A549 (cell line): ENCODE results near the gene GPX2. TPM values are rescaled to one million over a fixed set of nuclear protein-coding genes. Genes with fewer than 3 reads are reported as not detected.

Experiments
- ATAC-seq, 2 experiments: fragments of 200-7000 bp in 1 of 2; fragments of >200 bp in 1 of 2; cut with Nextera tagmentation in 1 of 2; cut with Tn5 transposase in 1 of 2; 3 replicates each; pipeline versions ENCODE4 v1.8.0 to v1.9.1; 2018 to 2020; ENCODE audit warnings: mild to moderate bottlenecking in 1 of 2, moderate library complexity in 1 of 2
- CTCF ChIA-PET: fragments of 300-600 bp; sonication (Branson Sonifier 250); formaldehyde crosslinking; extraction: SDS; loops from one replicate; lab custom pipeline; 2021; ENCODE audit warnings: antibody characterized with exemption, inconsistent platforms; lab: Yijun Ruan, JAX
- POLR2A ChIA-PET: fragments of 350-600 bp; formaldehyde crosslinking; extraction: SDS; loops from one replicate; lab custom pipeline; 2021; ENCODE audit warnings: antibody characterized with exemption, inconsistent platforms; lab: Yijun Ruan, JAX
- DNase-seq, 2 experiments: peaks; one replicate each; pipeline versions ENCODE4 v3.0.0 to v3.0.0-alpha.2; 2011 to 2016; ENCODE audit warnings: low read depth in 1 of 2, low spot score in 1 of 2
- FAIRE-seq: peaks from 2 replicates; lab custom pipeline; 2011; peaks lifted over from hg19 to GRCh38; lab: Jason Lieb, UNC
- H3K27ac ChIP-seq, 2 experiments: fragments of >200 bp; sonication (Bioruptor Twin); formaldehyde crosslinking; 3 replicates each; pipeline ENCODE4 v1.5.1; 2016 to 2017
- H3K4me1 ChIP-seq: fragments of >200 bp; sonication (Bioruptor Twin); formaldehyde crosslinking; 3 replicates; pipeline ENCODE4 v1.6.1; 2016
- H3K4me2 ChIP-seq: fragments of >200 bp; sonication (Bioruptor Twin); formaldehyde crosslinking; 3 replicates; pipeline ENCODE4 v1.6.1; 2016
- H3K4me3 ChIP-seq: fragments of >200 bp; sonication (Bioruptor Twin); formaldehyde crosslinking; 3 replicates; pipeline ENCODE4 v1.5.1; 2016
- H3K9me3 ChIP-seq: fragments of >200 bp; sonication (Bioruptor Twin); formaldehyde crosslinking; 3 replicates; pipeline ENCODE4 v1.6.1; 2016
- CBX8 ChIP-seq: fragments of 200-600 bp; sonication (generic); IDR thresholded peaks from 2 replicates; pipeline ENCODE4 v1.6.1; 2016
- CHD4 ChIP-seq: fragments of 200-600 bp; sonication (generic); IDR thresholded peaks from 2 replicates; pipeline ENCODE4 v1.6.1; 2016; ENCODE audit warnings: antibody characterized with exemption, mild to moderate bottlenecking, borderline replicate concordance
- E2F6 ChIP-seq: IDR thresholded peaks from 2 replicates; pipeline ENCODE4 v1.6.1; 2012; ENCODE audit warnings: low read depth, borderline replicate concordance
- EHF ChIP-seq: fragments of 250-450 bp; sonication (Bioruptor Pico); IDR thresholded peaks from 2 replicates; pipeline ENCODE4 v1.5.0; 2020; ENCODE audit warnings: mild to moderate bottlenecking
- EHMT2 ChIP-seq: fragments of 200-600 bp; sonication (generic); IDR thresholded peaks from 2 replicates; pipeline ENCODE4 v1.6.1; 2016; ENCODE audit warnings: antibody characterized with exemption, low read depth, mild to moderate bottlenecking, moderate library complexity
- ESRRA ChIP-seq: fragments of 150-350 bp; IDR thresholded peaks from 2 replicates; pipeline ENCODE4 v1.6.1; 2014; ENCODE audit warnings: mild to moderate bottlenecking, low read length, borderline replicate concordance
- GATA3 ChIP-seq: IDR thresholded peaks from 2 replicates; pipeline ENCODE4 v1.6.1; 2012; ENCODE audit warnings: borderline replicate concordance
- HEYL ChIP-seq: fragments of 250-450 bp; sonication (Bioruptor Pico); IDR thresholded peaks from 2 replicates; pipeline ENCODE4 v1.8.0; 2021; ENCODE audit warnings: mild to moderate bottlenecking, moderate library complexity
- HOXB13 ChIP-seq: fragments of 250-450 bp; sonication (Bioruptor Pico); IDR thresholded peaks from 2 replicates; pipeline ENCODE4 v1.5.0; 2020; ENCODE audit warnings: low read depth, mild to moderate bottlenecking, moderate library complexity
- HOXB5 ChIP-seq: fragments of 250-450 bp; sonication (Bioruptor Pico); IDR thresholded peaks from 2 replicates; pipeline ENCODE4 v1.5.0; 2020; ENCODE audit warnings: mild to moderate bottlenecking, moderate library complexity
- JUN ChIP-seq, 2 experiments: fragments of >200 bp; sonication (Bioruptor Twin); formaldehyde crosslinking; IDR thresholded peaks; 2 replicates in 1 of 2; 3 replicates in 1 of 2; pipeline ENCODE4 v1.6.1; 2016 to 2017
- KDM1A ChIP-seq: fragments of 200-600 bp; sonication (generic); IDR thresholded peaks from 2 replicates; pipeline ENCODE4 v1.6.1; 2016; ENCODE audit warnings: low read depth, mild to moderate bottlenecking
- KDM5A ChIP-seq: fragments of 200-600 bp; sonication (generic); IDR thresholded peaks from 2 replicates; pipeline ENCODE4 v1.6.1; 2016; ENCODE audit warnings: antibody characterized with exemption, mild to moderate bottlenecking
- MAFK ChIP-seq: fragments of 450-650 bp; IDR thresholded peaks from 2 replicates; pipeline ENCODE4 v1.6.1; 2014; ENCODE audit not compliant: partially characterized antibody
- MYC ChIP-seq: IDR thresholded peaks from 2 replicates; pipeline ENCODE4 v1.6.1; 2012; ENCODE audit warnings: mild to moderate bottlenecking, inconsistent platforms, low read length, improper control_type of control experiment, borderline replicate concordance
- NPAS2 ChIP-seq: fragments of 250-450 bp; sonication (Bioruptor Pico); IDR thresholded peaks from 2 replicates; pipeline ENCODE4 v1.8.0; 2022; ENCODE audit warnings: mild to moderate bottlenecking, moderate library complexity, borderline replicate concordance
- NR3C1 ChIP-seq: fragments of >200 bp; sonication (Bioruptor Twin); formaldehyde crosslinking; IDR thresholded peaks from 3 replicates; pipeline ENCODE4 v1.6.1; 2017
- SMC3 ChIP-seq: fragments of >200 bp; sonication (Bioruptor Twin); formaldehyde crosslinking; IDR thresholded peaks from 3 replicates; pipeline ENCODE4 v1.6.1; 2018; ENCODE audit warnings: inconsistent platforms
- SREBF2 ChIP-seq: fragments of 450-650 bp; IDR thresholded peaks from 2 replicates; pipeline ENCODE4 v1.6.1; 2014; ENCODE audit warnings: mild to moderate bottlenecking, moderate library complexity
- TFCP2L1 ChIP-seq: fragments of 250-450 bp; sonication (Bioruptor Pico); IDR thresholded peaks from 2 replicates; pipeline ENCODE4 v1.5.0; 2021; ENCODE audit warnings: mild to moderate bottlenecking
- ZC3H11A ChIP-seq: fragments of 450-650 bp; IDR thresholded peaks from 2 replicates; pipeline ENCODE4 v1.6.1; 2014; ENCODE audit warnings: antibody characterized with exemption, mild to moderate bottlenecking
- ZFP36 ChIP-seq: fragments of 450-650 bp; IDR thresholded peaks from 2 replicates; pipeline ENCODE4 v1.6.1; 2014; ENCODE audit warnings: borderline replicate concordance; ENCODE audit not compliant: partially characterized antibody
- WGBS: methylation state at CpG from one replicate; pipeline ENCODE4 v1.1.6; 2017; ENCODE audit errors: missing lambda C conversion rate; 5-methylcytosine and 5-hydroxymethylcytosine counted together
- polyA plus RNA-seq, 4 experiments: library from polyadenylated mRNA; depleted of rRNA in 3 of 4; stranded (reverse); fragments of >200 nt; fragmentation: RNase III in 1 of 4; extraction: RNeasy Plus Mini Kit Qiagen cat#74134 plus additional on column Dnase treatment in 1 of 4; gene quantifications; 2 replicates in 3 of 4; 3 replicates in 1 of 4; pipeline ENCODE4 v1.2.3, GENCODE V29; 2011 to 2017
- TF ChIP-seq, protein P1 (sequence below): fragments of 250-450 bp; sonication (Bioruptor Pico); IDR thresholded peaks from 2 replicates; pipeline ENCODE4 v1.5.0; 2021; ENCODE audit warnings: mild to moderate bottlenecking, moderate library complexity, borderline replicate concordance
- TF ChIP-seq, protein P2 (sequence below): fragments of 150-350 bp; IDR thresholded peaks from 2 replicates; pipeline ENCODE4 v1.6.1; 2014; ENCODE audit warnings: low read depth, mild to moderate bottlenecking, low read length
- TF ChIP-seq, protein P3 (sequence below): fragments of >200 bp; sonication (Bioruptor Twin); formaldehyde crosslinking; IDR thresholded peaks from 3 replicates; pipeline ENCODE4 v1.6.1; 2016

GPX2 gene
- polyA plus RNA-seq, 2 of the 4 experiments (the other 2 are of a cell fraction): 382 to 876 TPM

DNA sequence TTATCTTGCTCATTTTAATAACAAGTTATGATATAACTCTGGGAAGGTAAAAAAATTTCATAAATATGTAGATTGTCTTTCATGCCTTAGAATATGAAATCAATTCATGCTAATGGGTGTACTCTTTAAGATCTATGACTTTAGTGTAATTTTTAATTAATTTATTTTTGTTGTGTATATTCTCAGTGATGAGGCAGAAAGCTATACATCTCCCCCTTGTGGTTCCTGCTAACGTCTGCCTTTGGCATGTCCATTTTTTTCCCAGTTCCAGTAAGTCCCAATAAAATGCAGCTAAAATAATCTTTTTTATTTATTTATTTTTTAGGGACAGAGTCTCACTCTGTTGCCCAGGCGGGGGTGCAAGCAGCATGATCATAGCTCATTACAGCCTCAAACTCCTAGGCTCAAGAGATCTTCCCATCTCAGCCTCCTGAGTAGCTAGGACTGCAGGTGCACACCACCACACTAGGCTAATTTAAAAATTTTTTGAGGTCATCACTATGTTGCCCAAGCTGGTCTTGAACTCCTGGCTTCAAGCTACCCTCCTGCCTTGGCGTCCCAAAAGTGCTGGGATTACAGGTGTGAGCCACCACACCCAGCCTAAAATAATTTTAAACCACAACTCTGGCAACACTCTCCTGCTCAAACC, 31.6 kb downstream of the GPX2 start (continued):
- no peak for TF ChIP-seq HOXB13
- no peak for TF ChIP-seq CHD4
- TF ChIP-seq JUN (IDR thresholded peaks at IDR 0.05): no peak
- TF ChIP-seq MAFK: no peak
- no peak for TF ChIP-seq GATA3
- TF ChIP-seq E2F6: no peak
- TF ChIP-seq, all 56 proteins: peak for 3

DNA sequence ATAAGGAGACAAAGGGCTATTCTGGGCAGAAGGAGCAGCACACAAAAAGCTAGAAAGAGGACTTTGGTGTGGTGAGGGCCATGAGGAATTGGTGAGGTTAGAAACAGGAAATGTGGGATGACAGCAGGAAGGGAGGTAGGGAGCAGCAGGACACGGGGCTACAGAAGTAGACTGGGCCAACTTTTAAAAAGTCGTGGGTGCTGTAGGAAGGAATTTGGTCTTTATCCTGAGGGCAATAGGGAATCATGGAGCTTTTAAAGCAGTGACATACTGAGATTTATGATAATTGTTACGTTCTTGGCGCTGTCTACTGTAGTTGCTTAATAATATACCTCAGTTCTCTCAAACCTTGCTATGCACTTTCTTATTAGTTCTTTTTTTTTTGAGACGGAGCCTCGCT, 36.5 kb downstream of the GPX2 start:
- 79% methylated on average over 6 of the region's 6 CpGs for WGBS

DNA sequence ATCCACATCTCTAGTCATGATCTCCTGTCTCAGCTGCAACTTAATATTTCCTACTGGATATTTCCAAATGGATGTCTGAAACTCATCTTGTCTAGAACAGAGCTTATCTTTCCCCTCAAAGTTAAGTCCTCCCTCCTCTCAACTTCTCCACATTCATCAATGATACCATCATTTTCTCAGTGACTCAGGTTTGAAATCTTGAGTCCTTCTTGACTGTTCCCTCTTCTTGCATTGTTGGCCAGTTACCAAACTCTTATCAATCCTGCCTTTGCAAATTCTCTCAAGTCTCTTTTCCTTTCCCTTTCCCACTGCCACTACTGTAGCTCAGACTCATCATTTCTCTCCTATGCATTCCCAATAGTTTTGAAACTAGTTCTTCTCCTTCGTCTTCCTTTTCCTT, 42.6 kb downstream of the GPX2 start:
- no peak overlapping the region for H3K4me2 ChIP-seq
- H3K9me3 ChIP-seq: no peaks in the 10 kb centered on the region
- 46% methylated on average over 1 of the region's 1 CpG for WGBS
- H3K27ac ChIP-seq: no peak overlapping the region
- ChIA-PET CTCF (interaction anchor here (0.8 to 7.2 kb wide), 7 partner anchors 9 to 228 kb away, joined by 3 to 85 read pairs (median 11); partner anchors contain the start of gene SPTB), POLR2A (no interaction called here)
- no peak for DNase-seq
- FAIRE-seq: no peak
- H3K4me1 ChIP-seq: no peaks in the 10 kb centered on the region
- TF ChIP-seq NR3C1 (no peak), ZC3H11A (no peak), JUN (IDR thresholded peaks at IDR 0.05) (no peak), KDM1A (no peak), SREBF2 (no peak), ZFP36 (no peak), TFCP2L1 (CRISPR knock-in tag) (no peak), EHF (CRISPR knock-in tag) (no peak), CBX8 (no peak), SMC3 (no peak), MYC (no peak)
- ATAC-seq: no peak
- no peak overlapping the region for H3K4me3 ChIP-seq

More for the DNA sequence above, 36.5 kb downstream of the GPX2 start:
- no peak for FAIRE-seq
- no peak overlapping the region for H3K4me3 ChIP-seq
- CTCF ChIA-PET: interaction anchor here (0.6 to 7.2 kb wide), 5 partner anchors 15 to 104 kb away, joined by 3 to 85 read pairs (median 8); no protein-coding TSS in a partner anchor
- H3K9me3 ChIP-seq: no peaks in the 10 kb centered on the region
- no peak for ATAC-seq
- POLR2A ChIA-PET: no interaction called here
- H3K27ac ChIP-seq: no peak overlapping the region
- H3K4me2 ChIP-seq: no peak overlapping the region
- DNase-seq: no peak
- TF ChIP-seq EHF (CRISPR knock-in tag) (no peak), HEYL (no peak), HOXB5 (CRISPR knock-in tag) (no peak), NPAS2 (CRISPR knock-in tag) (no peak), KDM5A (no peak), E2F6 (no peak), HOXB13 (no peak), ESRRA (no peak), MAFK (no peak), EHMT2 (no peak)
- TF ChIP-seq, protein P1, sequence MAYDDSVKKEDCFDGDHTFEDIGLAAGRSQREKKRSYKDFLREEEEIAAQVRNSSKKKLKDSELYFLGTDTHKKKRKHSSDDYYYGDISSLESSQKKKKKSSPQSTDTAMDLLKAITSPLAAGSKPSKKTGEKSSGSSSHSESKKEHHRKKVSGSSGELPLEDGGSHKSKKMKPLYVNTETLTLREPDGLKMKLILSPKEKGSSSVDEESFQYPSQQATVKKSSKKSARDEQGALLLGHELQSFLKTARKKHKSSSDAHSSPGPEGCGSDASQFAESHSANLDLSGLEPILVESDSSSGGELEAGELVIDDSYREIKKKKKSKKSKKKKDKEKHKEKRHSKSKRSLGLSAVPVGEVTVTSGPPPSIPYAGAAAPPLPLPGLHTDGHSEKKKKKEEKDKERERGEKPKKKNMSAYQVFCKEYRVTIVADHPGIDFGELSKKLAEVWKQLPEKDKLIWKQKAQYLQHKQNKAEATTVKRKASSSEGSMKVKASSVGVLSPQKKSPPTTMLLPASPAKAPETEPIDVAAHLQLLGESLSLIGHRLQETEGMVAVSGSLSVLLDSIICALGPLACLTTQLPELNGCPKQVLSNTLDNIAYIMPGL (CRISPR knock-in tag): no peak
- TF ChIP-seq, protein P2, sequence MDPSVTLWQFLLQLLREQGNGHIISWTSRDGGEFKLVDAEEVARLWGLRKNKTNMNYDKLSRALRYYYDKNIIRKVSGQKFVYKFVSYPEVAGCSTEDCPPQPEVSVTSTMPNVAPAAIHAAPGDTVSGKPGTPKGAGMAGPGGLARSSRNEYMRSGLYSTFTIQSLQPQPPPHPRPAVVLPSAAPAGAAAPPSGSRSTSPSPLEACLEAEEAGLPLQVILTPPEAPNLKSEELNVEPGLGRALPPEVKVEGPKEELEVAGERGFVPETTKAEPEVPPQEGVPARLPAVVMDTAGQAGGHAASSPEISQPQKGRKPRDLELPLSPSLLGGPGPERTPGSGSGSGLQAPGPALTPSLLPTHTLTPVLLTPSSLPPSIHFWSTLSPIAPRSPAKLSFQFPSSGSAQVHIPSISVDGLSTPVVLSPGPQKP: no peak
- TF ChIP-seq, protein P3, sequence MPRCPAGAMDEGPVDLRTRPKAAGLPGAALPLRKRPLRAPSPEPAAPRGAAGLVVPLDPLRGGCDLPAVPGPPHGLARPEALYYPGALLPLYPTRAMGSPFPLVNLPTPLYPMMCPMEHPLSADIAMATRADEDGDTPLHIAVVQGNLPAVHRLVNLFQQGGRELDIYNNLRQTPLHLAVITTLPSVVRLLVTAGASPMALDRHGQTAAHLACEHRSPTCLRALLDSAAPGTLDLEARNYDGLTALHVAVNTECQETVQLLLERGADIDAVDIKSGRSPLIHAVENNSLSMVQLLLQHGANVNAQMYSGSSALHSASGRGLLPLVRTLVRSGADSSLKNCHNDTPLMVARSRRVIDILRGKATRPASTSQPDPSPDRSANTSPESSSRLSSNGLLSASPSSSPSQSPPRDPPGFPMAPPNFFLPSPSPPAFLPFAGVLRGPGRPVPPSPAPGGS: no peak
- TF ChIP-seq, all 56 proteins: peak for 0
- no peaks in the 10 kb centered on the region for H3K4me1 ChIP-seq
